ENCODE measurements around the gene KDM4D. TPM values are rescaled to one million over a fixed set of nuclear protein-coding genes. Genes with fewer than 3 reads are reported as not detected.

KDM4D gene
- total RNA-seq, 1 experiment from 2014 or later: 2.7 TPM

GRCh38 chr11:95045812-95046211 is 72.3 kb downstream of the KDM4D start:
- Histone ChIP-seq H3K36me3 (ENCODE audit: low read depth, low read length) (no peaks in the 10 kb centered on the region), H4K20me1 (ENCODE audit: low read length) (no peaks in the 10 kb centered on the region), H3K4me3 (ENCODE audit: low read length) (no peak overlapping the region), H3K4me2 (ENCODE audit: low read length) (no peak overlapping the region), H3F3A (ENCODE audit: low read length, unreplicated experiment) (no peaks in the 10 kb centered on the region), H3K4me1 (ENCODE audit: insufficient read depth, low read length) (no peaks in the 10 kb centered on the region), H3K9ac (ENCODE audit: low read length) (no peak overlapping the region), H3K9me3 (ENCODE audit: low read length) (no peaks in the 10 kb centered on the region), H3K27me3 (ENCODE audit: low read length) (peaks cover 62% of the 10 kb centered on the region), H3K9me2 (replicated peaks; ENCODE audit: low read length) (no peaks in the 10 kb centered on the region), H3K79me2 (ENCODE audit: low read length) (no peaks in the 10 kb centered on the region), H3K27ac (ENCODE audit: low read length) (no peak overlapping the region), H2AFZ (ENCODE audit: low read length) (no peak overlapping the region)
- intact Hi-C loops (cut with micrococcal nuclease): no loop called here
- ChIA-PET POLR2A (ENCODE audit: unreplicated experiment) (no interaction called here), CTCF (no interaction called here)
- ATAC-seq (no peak), DNase-seq (no peak)
- BruUV-seq (replicated peaks): no TSS peak
- no peak for TF ChIP-seq CTCF (conservative IDR thresholded peaks at IDR 0.05; ENCODE audit: low read depth, low read length)
- no peak for TF ChIP-seq EZH2phosphoT487 (IDR thresholded peaks at IDR 0.05; ENCODE audit: borderline replicate concordance, low read length)
- TF ChIP-seq EZH2 (IDR thresholded peaks at IDR 0.05; ENCODE audit: low read length, unreplicated experiment): no peak

Other genes with a start within 250 kb of the KDM4D start
- gene AMOTL1, start 205.4 kb upstream of the KDM4D start, total RNA-seq (2014; rRNA removed): 32.6 and 37.9 TPM in 2 replicates
- gene CWC15, start 153 bp upstream of the KDM4D start, total RNA-seq (2014; rRNA removed): 56.9 and 63.5 TPM in 2 replicates
- gene KDM4E, start 51.5 kb downstream of the KDM4D start, total RNA-seq (2014; rRNA removed): not detected in 2 replicates
- gene KDM4F, start 75.7 kb downstream of the KDM4D start, total RNA-seq (2014; rRNA removed): not detected in 2 replicates
- 17.2 and 20.4 TPM in 2 replicates for gene SRSF8, start 93.2 kb downstream of the KDM4D start, total RNA-seq (2014; rRNA removed)
- gene ENDOD1, start 116.1 kb downstream of the KDM4D start, total RNA-seq (2014; rRNA removed): 28.5 and 32.1 TPM in 2 replicates

Measured in PC-3 (cell line).